GOT3 (cell line): ENCODE data around the gene HOMER3.

Source experiments
- DNase-seq: peaks from one replicate; lab custom pipeline; 2025; ENCODE audit warnings: mixed read lengths; lab: John Stamatoyannopoulos, UW

The HOMER3 gene

GRCh38 chr19:18940769-18941627 is at the start of gene HOMER3:
Gene HOMER3 (minus strand): TSS chr19:18941217. CDS start chr19:18938982, 2,235 bp downstream.
- DNase-seq = no peak

- DNase-seq = no peak
These were observed 49.2 kb upstream of the HOMER3 start for GRCh38 chr19:18990128-18990708.

DNA sequence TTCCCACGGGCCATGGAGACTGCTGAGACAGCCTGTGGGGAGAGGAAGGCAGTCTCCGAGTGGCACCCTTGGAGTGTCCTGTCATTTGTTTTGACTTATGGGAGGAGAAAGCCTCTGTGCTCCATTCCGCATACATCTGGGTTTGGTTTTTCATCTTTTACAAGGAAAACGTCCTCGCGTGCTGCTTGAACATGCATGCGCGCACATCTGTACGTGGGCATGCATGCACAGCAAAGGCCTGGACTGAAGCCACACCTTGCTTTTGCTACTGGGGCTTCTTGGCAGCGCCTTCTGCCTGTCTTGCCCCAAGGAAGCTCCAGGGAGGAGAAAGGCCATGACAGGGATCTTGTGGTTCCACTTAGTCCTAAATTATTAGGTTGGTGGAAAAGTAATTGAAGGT is 48.3 kb upstream of the HOMER3 start:
- DNase-seq = no peak

- DNase-seq = no peak
These were observed 46.4 kb upstream of the HOMER3 start for GRCh38 chr19:18987456-18987855.

- no peak for DNase-seq
These were observed 44.2 kb upstream of the HOMER3 start for GRCh38 chr19:18985257-18985656.

- DNase-seq = no peak
These were observed 43.2 kb upstream of the HOMER3 start for GRCh38 chr19:18984251-18984650.

GRCh38 chr19:18982669-18983068 is 41.7 kb upstream of the HOMER3 start:
- DNase-seq = no peak

DNA sequence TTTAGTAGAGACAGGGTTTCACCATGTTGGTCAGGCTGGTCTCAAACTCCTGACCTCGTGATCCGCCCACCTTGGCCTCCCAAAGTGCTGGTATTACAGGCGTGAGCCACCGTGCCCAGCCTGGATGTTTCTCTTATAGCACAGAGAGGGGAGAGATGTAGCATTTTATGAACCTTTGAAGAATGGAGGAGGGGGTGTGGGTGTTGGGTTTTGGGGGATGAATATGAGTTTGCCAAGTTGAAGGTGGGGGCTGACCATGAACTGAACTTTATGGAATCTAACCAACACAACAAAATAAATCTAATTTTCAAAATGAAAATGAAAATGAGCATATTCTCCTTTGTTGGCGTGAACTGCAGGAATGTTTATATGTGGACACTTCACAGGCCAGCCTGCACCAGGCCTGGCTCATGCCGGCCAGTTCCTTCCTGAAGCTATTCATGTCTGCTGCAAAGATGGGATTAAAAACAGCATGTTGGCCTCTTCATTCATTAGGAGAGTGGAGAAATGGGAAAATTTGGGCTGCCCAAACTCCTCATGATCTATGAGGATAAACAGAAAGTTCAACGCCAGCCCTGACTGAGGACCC is 39.5 kb upstream of the HOMER3 start:
- no peak for DNase-seq

DNA sequence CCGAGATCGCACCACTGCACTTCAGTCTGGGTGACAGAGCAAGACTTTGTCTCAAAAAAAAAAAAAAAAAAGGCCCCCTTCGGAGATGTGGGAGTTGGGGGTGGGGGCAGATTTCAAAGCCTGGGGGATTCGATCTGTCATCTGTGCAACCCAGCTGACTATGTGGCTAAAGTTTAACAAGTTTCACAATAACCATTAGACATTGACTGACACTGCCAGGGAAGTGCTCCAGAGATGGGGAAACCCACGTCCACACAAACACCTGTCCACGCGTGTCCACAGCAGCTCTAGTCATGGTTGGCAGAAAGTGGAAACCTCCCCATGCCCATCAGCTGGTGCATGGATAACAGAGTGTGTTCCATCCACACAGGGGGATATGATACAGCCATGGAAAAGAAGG is 37.6 kb upstream of the HOMER3 start:
- DNase-seq = no peak

DNA sequence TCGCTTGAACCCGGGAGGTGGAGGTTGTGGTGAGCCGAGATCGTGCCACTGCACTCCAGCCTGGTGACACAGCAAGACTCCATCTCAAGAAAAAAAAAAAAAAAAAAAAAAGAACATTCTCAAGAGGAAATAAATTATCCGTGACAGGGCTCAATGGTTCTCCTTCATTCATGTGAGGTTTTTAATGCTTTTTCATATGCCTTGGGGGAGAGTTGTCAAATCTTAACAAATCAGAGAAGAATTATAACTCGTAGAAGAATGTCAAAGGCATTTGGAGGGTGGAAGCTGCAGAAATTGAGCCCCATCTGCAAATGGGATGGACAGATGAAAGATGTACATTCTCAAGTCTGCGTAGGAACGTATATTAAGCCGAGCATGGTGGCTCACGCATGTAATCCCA is 34.9 kb upstream of the HOMER3 start:
- no peak for DNase-seq

GRCh38 chr19:18975011-18975410 is 34.0 kb upstream of the HOMER3 start:
- no peak for DNase-seq

- no peak for DNase-seq
These were observed 31.8 kb upstream of the HOMER3 start for GRCh38 chr19:18972851-18973250.

DNA sequence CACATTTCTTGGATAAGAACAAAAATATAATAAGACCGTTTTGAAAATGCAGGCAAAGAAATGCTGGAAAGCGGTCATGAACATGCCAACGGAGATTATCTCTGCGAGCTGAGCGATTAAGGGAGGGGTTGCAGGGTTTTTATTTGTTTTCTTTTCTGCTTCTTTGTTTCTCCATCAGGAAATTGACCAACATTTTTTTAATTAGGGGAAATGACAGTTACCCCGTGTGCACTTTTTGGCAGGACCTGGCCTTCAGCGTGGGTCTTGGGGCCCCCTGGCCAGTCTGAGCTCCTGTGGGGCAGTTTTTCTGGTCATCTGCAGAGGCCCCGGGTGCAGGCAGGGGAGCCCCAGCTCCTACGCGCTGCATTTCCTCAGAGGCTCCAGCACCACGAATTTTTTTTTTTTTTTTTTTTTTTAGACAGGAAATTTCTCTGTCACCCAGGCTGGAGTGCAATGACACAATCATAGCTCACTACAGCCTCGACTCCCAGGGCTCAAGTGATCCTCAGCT is 31.3 kb upstream of the HOMER3 start:
- no peak for DNase-seq

DNA sequence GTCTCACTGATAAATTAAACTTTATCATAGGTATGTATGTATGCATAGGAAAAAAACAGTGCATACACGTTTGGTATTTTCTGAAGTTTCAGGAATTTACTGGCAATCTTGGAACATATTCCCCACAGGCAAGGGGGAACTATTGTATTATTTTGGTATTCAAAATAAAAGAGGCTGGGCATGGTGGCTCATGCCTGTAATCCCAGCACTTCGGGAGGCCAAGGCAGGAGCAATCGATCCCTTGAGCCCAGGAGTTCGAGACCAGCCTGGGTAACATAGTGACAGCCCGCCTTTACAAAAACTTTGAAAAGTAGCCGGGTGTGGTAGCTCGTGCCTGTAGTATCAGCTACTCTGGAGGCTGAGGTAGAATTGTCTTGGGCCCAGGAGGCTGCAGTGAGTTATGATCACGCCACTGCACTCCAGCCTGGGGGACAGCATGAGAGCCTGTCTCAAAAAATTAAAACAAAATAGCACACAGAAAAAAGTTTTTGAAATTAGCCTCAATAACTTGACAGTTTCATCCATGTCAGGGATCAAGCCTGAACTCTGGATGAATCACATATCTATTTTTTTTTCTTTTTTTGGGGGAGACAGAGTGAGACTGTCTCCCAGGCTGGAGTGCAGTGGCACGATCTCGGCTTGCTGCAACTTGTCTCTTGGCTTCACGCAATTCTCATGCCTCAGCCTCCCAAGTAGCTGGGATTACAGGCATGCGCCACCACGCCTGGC is 29.1 kb upstream of the HOMER3 start:
- DNase-seq = no peak

- no peak for DNase-seq
These were observed 26.5 kb upstream of the HOMER3 start for GRCh38 chr19:18967358-18968146.

DNA sequence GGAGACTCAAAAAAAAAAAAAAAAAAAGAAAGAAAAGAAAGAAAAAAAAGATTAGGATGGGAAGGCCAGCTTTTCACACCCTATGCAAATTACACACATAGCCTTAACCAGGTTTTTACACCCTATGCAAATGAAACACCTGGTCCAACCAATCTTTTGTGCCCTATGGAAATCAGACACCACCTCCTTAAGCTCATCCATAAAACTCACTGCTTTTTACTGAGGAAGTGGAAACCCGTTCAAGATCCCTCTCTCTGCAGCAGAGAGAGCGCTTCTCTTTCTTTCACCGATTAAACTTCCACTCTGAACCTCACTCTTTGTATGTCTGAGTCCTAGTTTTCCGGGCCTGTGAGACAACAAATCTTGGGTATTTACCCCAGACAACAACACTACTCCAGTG is 25.3 kb upstream of the HOMER3 start:
- no peak for DNase-seq

- DNase-seq = no peak
These were observed 23.1 kb upstream of the HOMER3 start for GRCh38 chr19:18964121-18964520.

GRCh38 chr19:18961767-18962620 is 21.0 kb upstream of the HOMER3 start:
- DNase-seq = no peak

- DNase-seq = no peak
These were observed 19.4 kb upstream of the HOMER3 start for GRCh38 chr19:18960370-18960769.

DNA sequence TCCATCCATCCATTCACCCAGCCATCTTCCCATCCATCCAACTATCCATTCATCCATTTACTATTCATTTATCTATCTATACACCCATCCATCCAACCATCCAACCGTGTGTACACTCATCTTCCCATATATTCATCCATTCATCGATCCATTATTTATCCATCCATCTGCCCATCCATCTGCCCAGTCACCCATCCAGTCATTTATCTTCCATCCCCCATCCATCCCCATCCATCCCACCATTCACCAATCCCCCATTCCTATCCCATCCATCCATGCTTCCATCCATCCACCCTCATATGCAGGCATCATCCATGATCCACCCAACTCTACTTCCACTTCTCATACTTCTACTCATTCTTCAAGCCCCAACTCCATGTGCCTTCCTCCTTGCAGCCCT is 14.0 kb upstream of the HOMER3 start:
- no peak for DNase-seq

DNA sequence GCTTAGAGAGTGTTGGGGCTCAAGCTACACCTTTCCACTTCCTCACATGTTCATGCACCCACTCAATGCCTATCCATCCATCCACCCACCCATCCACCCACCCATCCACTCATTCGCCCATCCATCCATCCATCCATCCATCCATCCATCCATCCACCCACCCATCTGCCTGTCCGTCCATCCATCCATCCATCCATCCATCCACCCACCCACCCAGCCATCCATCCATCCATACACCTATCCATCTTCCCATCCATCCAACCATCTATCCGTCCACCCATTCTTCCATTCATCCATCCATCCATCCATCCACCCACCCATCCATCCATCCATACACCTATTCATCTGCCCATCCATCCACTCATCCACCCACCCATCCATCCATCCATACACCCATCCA is 13.1 kb upstream of the HOMER3 start:
- no peak for DNase-seq
